SK-N-SH treated with all-trans-retinoic acid at 6 μM for 48 hours (cell line): ENCODE results near the gene LOXL4.

Experiments
- BACH2 ChIP-seq: fragments of 250-450 bp; sonication (Bioruptor Pico); IDR thresholded peaks from 2 replicates; pipeline ENCODE4 v1.9.0; 2021; ENCODE audit warnings: mild to moderate bottlenecking, borderline replicate concordance
- CSDC2 ChIP-seq: fragments of 250-450 bp; sonication (Bioruptor Pico); IDR thresholded peaks from 2 replicates; pipeline ENCODE4 v1.5.0; 2020; ENCODE audit warnings: mild to moderate bottlenecking, moderate library complexity
- OSR1 ChIP-seq: fragments of 250-450 bp; sonication (Bioruptor Pico); IDR thresholded peaks from 2 replicates; pipeline ENCODE4 v1.8.0; 2022; ENCODE audit warnings: moderate library complexity, mild to moderate bottlenecking, inconsistent platforms
- PPARA ChIP-seq: fragments of 250-450 bp; sonication (Bioruptor Pico); IDR thresholded peaks from 2 replicates; pipeline ENCODE4 v1.5.0; 2020; ENCODE audit warnings: mild to moderate bottlenecking, borderline replicate concordance
- RARB ChIP-seq: fragments of 250-450 bp; sonication (Bioruptor Pico); IDR thresholded peaks from 2 replicates; pipeline ENCODE4 v1.8.0; 2021; ENCODE audit warnings: mild to moderate bottlenecking, moderate library complexity
- ZNF565 ChIP-seq: fragments of 450-650 bp; formaldehyde crosslinking; conservative IDR thresholded peaks from 2 replicates; pipeline ENCODE4 v1.5.0; 2020; ENCODE audit warnings: low read depth, mild to moderate bottlenecking, moderate library complexity
- TF ChIP-seq, protein P1 (sequence below): fragments of 250-450 bp; sonication (Bioruptor Pico); IDR thresholded peaks from 2 replicates; pipeline ENCODE4 v1.8.0; 2020; ENCODE audit warnings: mild to moderate bottlenecking, moderate library complexity, borderline replicate concordance

DNA sequence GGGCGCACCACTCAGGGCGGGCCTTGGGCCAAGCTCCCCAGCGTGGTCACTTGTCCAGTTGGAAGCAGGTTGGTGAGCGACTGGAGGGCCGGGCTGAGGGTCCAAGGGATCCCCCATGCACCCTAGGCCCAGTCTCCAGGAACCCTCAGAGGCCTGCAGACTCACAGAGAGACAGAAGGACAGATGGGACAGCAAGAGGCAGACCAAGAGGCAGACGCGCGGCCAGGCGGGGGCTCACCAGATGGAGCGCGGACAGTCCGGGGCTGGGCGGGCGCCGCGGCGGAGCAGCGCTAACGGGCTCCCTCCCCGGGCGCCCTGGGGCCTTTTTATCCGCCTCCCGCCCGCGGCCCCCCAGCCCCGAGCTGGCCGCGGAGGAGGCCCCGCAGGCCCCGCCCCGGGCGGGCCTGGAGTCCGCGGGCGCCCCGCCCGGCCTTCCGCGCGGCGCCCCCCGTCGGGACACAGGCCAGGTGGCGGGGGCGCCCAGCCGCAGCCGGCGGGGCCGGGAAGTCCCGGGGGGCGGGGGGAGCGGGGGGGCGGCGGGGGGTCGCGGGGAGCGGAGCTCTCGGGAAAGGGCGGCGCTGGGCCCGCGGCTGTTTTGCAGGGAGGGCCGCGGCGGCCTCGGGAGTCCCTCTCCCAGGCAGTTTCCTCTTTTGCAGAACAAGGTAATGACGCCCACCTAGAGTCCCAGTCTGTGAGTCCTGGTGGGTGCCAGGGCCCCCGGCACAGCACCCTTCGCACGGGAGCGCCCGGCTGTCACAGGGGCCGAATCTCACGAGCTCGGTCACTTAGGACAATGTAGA is at the start of gene LOXL4:
- TF ChIP-seq, protein P1, sequence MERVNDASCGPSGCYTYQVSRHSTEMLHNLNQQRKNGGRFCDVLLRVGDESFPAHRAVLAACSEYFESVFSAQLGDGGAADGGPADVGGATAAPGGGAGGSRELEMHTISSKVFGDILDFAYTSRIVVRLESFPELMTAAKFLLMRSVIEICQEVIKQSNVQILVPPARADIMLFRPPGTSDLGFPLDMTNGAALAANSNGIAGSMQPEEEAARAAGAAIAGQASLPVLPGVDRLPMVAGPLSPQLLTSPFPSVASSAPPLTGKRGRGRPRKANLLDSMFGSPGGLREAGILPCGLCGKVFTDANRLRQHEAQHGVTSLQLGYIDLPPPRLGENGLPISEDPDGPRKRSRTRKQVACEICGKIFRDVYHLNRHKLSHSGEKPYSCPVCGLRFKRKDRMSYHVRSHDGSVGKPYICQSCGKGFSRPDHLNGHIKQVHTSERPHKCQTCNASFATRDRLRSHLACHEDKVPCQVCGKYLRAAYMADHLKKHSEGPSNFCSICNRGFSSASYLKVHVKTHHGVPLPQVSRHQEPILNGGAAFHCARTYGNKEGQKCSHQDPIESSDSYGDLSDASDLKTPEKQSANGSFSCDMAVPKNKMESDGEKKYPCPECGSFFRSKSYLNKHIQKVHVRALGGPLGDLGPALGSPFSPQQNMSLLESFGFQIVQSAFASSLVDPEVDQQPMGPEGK (CRISPR knock-in tag), result no peak
- TF ChIP-seq BACH2 (CRISPR knock-in tag) (no peak), OSR1 (no peak), PPARA (CRISPR knock-in tag) (no peak), CSDC2 (CRISPR knock-in tag) (no peak), RARB (CRISPR knock-in tag) (no peak), ZNF565 (CRISPR knock-in tag) (no peak)
